Right renal pelvis (tissue), 4 donors: Measurements from ENCODE around the gene NKD2. TPM values are rescaled to one million over a fixed set of nuclear protein-coding genes. Genes with fewer than 3 reads are reported as not detected.

Source experiments
- DNase-seq, 4 donors: peaks; one replicate each; pipeline ENCODE4 v3.0.0-alpha.2; 2013; ENCODE audit warnings: low read depth in 4 of 4, low spot score in 3 of 4, missing footprints in 1 of 4
- polyA plus RNA-seq, 4 donors: library from polyadenylated mRNA; unstranded; fragments of 120-200 nt; gene quantifications; one replicate each; pipeline ENCODE4 v1.2.1, GENCODE V29; 2013; ENCODE audit not compliant: insufficient read length in 4 of 4

NKD2 gene
- polyA plus RNA-seq, 4 donors, result 14.7 to 20.8 (median 16.9) TPM

GRCh38 chr5:1028481-1029281, 20.1 kb downstream of the NKD2 start:
- DNase-seq, result no peak

- DNase-seq, result no peak
These were observed 20.8 kb downstream of the NKD2 start for GRCh38 chr5:1029282-1029944.

GRCh38 chr5:1029945-1030625, 21.5 kb downstream of the NKD2 start:
- no peak for DNase-seq

- no peak for DNase-seq
These were observed 22.2 kb downstream of the NKD2 start for GRCh38 chr5:1030801-1031271.

- DNase-seq, result no peak
These were observed 22.8 kb downstream of the NKD2 start for GRCh38 chr5:1031306-1031959.

- DNase-seq, result no peak
These were observed 23.4 kb downstream of the NKD2 start for GRCh38 chr5:1032011-1032410.

- DNase-seq, result no peak
These were observed 24.0 kb downstream of the NKD2 start for GRCh38 chr5:1032551-1033027.

GRCh38 chr5:1033178-1033577, 24.6 kb downstream of the NKD2 start:
- DNase-seq, result no peak

- no peak for DNase-seq
These were observed 25.2 kb downstream of the NKD2 start for GRCh38 chr5:1033606-1034420.

GRCh38 chr5:1034421-1034905, 25.9 kb downstream of the NKD2 start:
- DNase-seq, result no peak

GRCh38 chr5:1034986-1035385, 26.4 kb downstream of the NKD2 start:
- DNase-seq, result no peak

GRCh38 chr5:1035421-1036405, 27.1 kb downstream of the NKD2 start:
- no peak for DNase-seq

GRCh38 chr5:1036504-1037122, 28.0 kb downstream of the NKD2 start:
- no peak for DNase-seq

GRCh38 chr5:1037123-1037670, 28.6 kb downstream of the NKD2 start:
- DNase-seq, result no peak

- DNase-seq, result no peak
These were observed 29.2 kb downstream of the NKD2 start for GRCh38 chr5:1037671-1038416.

- no peak for DNase-seq
These were observed 30.0 kb downstream of the NKD2 start for GRCh38 chr5:1038417-1039209.
